Caco-2 (cell line): Measurements from ENCODE around the gene KDM1A. TPM values are rescaled to one million over a fixed set of nuclear protein-coding genes. Genes with fewer than 3 reads are reported as not detected.

ENCODE experiments used
- BruUV-seq: library from RNA; stranded (reverse); fragments of 400-500 nt; replicated peaks from 2 replicates; lab custom pipeline; 2021; lab: Mats Ljungman, UMichigan
- CTCF ChIA-PET: fragments of 300-600 bp; sonication (Branson Sonifier 250); formaldehyde crosslinking; loops from one replicate; lab custom pipeline; 2022; ENCODE audit warnings: antibody characterized with exemption; lab: Charles Lee
- POLR2A ChIA-PET: fragments of 300-600 bp; sonication (Branson Sonifier 250); formaldehyde crosslinking; loops from one replicate; lab custom pipeline; 2022; ENCODE audit warnings: antibody characterized with exemption; lab: Charles Lee
- DNase-seq, 2 experiments: peaks; one replicate each; pipeline versions ENCODE4 v3.0.0 to v3.0.0-alpha.2; 2020 to 2022
- H3K27me3 ChIP-seq: replicated peaks from 2 replicates; pipeline ENCODE4 v1.6.0; 2011; ENCODE audit warnings: low read length; ENCODE audit not compliant: control insufficient read depth, insufficient read depth
- H3K36me3 ChIP-seq: 2 replicates; pipeline ENCODE4 v1.5.1; 2011; ENCODE audit warnings: low read length; ENCODE audit not compliant: control insufficient read depth, insufficient read depth
- H3K4me1 ChIP-seq: fragments of 250-450 bp; sonication (Bioruptor Pico); 2 replicates; pipeline ENCODE4 v1.5.1; 2020; ENCODE audit warnings: mild to moderate bottlenecking
- H3K4me3 ChIP-seq: 2 replicates; pipeline ENCODE4 v1.5.1; 2011; ENCODE audit warnings: low read depth, mild to moderate bottlenecking, control low read depth, low read length
- H3K9me3 ChIP-seq: fragments of 250-450 bp; sonication (Bioruptor Pico); 2 replicates; pipeline ENCODE4 v1.5.1; 2020; ENCODE audit warnings: mild to moderate bottlenecking, moderate library complexity
- H3K27ac Mint-ChIP-seq: one replicate; pipeline ENCODE4 v1.8.0; 2022; ENCODE audit warnings: mixed read lengths; ENCODE audit not compliant: unreplicated experiment
- H3K27me3 Mint-ChIP-seq: one replicate; pipeline ENCODE4 v1.8.0; 2022; ENCODE audit warnings: mixed read lengths; ENCODE audit not compliant: insufficient read depth, unreplicated experiment
- H3K36me3 Mint-ChIP-seq: one replicate; pipeline ENCODE4 v1.8.0; 2022; ENCODE audit warnings: mild to moderate bottlenecking, mixed read lengths; ENCODE audit not compliant: insufficient read depth, unreplicated experiment
- H3K4me1 Mint-ChIP-seq: one replicate; pipeline ENCODE4 v1.8.0; 2022; ENCODE audit warnings: low read depth, mixed read lengths; ENCODE audit not compliant: unreplicated experiment
- H3K4me3 Mint-ChIP-seq: one replicate; pipeline ENCODE4 v1.8.0; 2022; ENCODE audit warnings: mild to moderate bottlenecking, moderate library complexity, mixed read lengths; ENCODE audit not compliant: unreplicated experiment
- H3K9me3 Mint-ChIP-seq: one replicate; pipeline ENCODE4 v1.8.0; 2022; ENCODE audit warnings: mixed read lengths; ENCODE audit not compliant: unreplicated experiment
- CTCF ChIP-seq, 2 experiments: fragments of 200-600 bp in 1 of 2; IDR thresholded peaks; 1 replicate in 1 of 2; 2 replicates in 1 of 2; pipeline versions ENCODE4 v1.5.1 to v1.8.0; 2011 to 2022; ENCODE audit warnings: antibody characterized with exemption in 1 of 2, control low read depth in 1 of 2, inconsistent platforms in 1 of 2, low read depth in 1 of 2, low read length in 1 of 2, mild to moderate bottlenecking in 1 of 2, moderate library complexity in 1 of 2; ENCODE audit not compliant: insufficient read depth in 1 of 2, severe bottlenecking in 1 of 2, unreplicated experiment in 1 of 2
- intact Hi-C: fragments of 100-400 bp; cut with micrococcal nuclease; formaldehyde crosslinking; loops from one replicate; pipeline ENCODE4 v1.10.0; 2022; ENCODE audit not compliant: unreplicated experiment
- total RNA-seq: library from RNA; stranded (reverse); gene quantifications from 2 replicates; pipeline ENCODE4 v1.2.3, GENCODE V29; 2022

The KDM1A gene
- total RNA-seq, 1 experiment from 2014 or later: 83.0 TPM

- no peak for TF ChIP-seq CTCF (IDR thresholded peaks at IDR 0.05; ENCODE audit: insufficient read depth in 1 of 2, low read depth in 1 of 2, low read length in 1 of 2, severe bottlenecking in 1 of 2, unreplicated experiment in 1 of 2)
- Mint-ChIP-seq H3K4me1 (peaks cover 14% of the 10 kb centered on the region), H3K27ac (no peak overlapping the region), H3K27me3 (no peaks in the 10 kb centered on the region), H3K4me3 (no peak overlapping the region), H3K9me3 (no peaks in the 10 kb centered on the region), H3K36me3 (no peaks in the 10 kb centered on the region)
- Histone ChIP-seq H3K36me3 (no peaks in the 10 kb centered on the region), H3K9me3 (no peaks in the 10 kb centered on the region), H3K27me3 (no peaks in the 10 kb centered on the region), H3K4me1 (peaks cover 19% of the 10 kb centered on the region), H3K4me3 (no peak overlapping the region)
- ChIA-PET CTCF (no interaction called here), POLR2A (no interaction called here)
- no peak for DNase-seq
- intact Hi-C loops: no loop called here
- no TSS peak for BruUV-seq
These were observed 97.8 kb downstream of the KDM1A start for GRCh38 chr1:23116921-23117699.

DNA sequence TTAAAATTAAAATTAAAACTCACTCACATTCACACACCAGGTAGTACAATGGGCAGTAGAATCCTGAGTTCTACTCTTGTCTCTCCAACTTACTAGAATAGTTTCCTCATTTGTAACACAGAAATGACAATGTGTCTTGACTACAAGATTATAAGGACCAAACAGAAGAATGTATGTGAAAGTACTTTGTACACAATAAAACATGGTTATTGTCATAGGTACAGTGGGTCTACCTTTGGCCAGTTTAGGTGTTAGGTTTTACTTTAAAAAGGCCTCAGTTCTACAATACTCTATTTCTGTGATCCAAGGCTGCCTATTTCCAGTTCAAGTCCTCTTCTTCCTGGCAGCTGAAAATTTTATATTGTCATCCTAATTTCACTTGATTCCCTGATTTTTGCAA is 99.1 kb downstream of the KDM1A start:
- ChIA-PET POLR2A (no interaction called here), CTCF (no interaction called here)
- Mint-ChIP-seq H3K27ac (no peak overlapping the region), H3K36me3 (no peaks in the 10 kb centered on the region), H3K27me3 (no peaks in the 10 kb centered on the region), H3K9me3 (no peaks in the 10 kb centered on the region), H3K4me3 (no peak overlapping the region), H3K4me1 (peaks cover 6% of the 10 kb centered on the region)
- Histone ChIP-seq H3K4me1 (peaks cover 25% of the 10 kb centered on the region), H3K27me3 (no peaks in the 10 kb centered on the region), H3K4me3 (no peak overlapping the region), H3K36me3 (no peaks in the 10 kb centered on the region), H3K9me3 (no peaks in the 10 kb centered on the region)
- no peak for TF ChIP-seq CTCF (IDR thresholded peaks at IDR 0.05; ENCODE audit: insufficient read depth in 1 of 2, low read depth in 1 of 2, low read length in 1 of 2, severe bottlenecking in 1 of 2, unreplicated experiment in 1 of 2)
- no TSS peak for BruUV-seq
- no peak for DNase-seq
- intact Hi-C loops: no loop called here

- Mint-ChIP-seq H3K9me3 (no peaks in the 10 kb centered on the region), H3K27ac (no peak overlapping the region), H3K36me3 (no peaks in the 10 kb centered on the region), H3K27me3 (no peaks in the 10 kb centered on the region), H3K4me1 (peaks cover 6% of the 10 kb centered on the region), H3K4me3 (no peak overlapping the region)
- no peak for TF ChIP-seq CTCF (IDR thresholded peaks at IDR 0.05; ENCODE audit: insufficient read depth in 1 of 2, low read depth in 1 of 2, low read length in 1 of 2, severe bottlenecking in 1 of 2, unreplicated experiment in 1 of 2)
- DNase-seq: no peak
- ChIA-PET CTCF (interaction anchor here (1.1 kb wide), 1 partner anchor 20 kb away, joined by 3 read pairs; no protein-coding TSS in a partner anchor), POLR2A (no interaction called here)
- intact Hi-C loops: no loop called here
- Histone ChIP-seq H3K9me3 (no peaks in the 10 kb centered on the region), H3K4me3 (no peak overlapping the region), H3K4me1 (peaks cover 33% of the 10 kb centered on the region), H3K27me3 (no peaks in the 10 kb centered on the region), H3K36me3 (no peaks in the 10 kb centered on the region)
- no TSS peak for BruUV-seq
These were observed 99.9 kb downstream of the KDM1A start for GRCh38 chr1:23118957-23119792.
